PC-9 (cell line): ENCODE data around the gene GPC5. TPM values are rescaled to one million over a fixed set of nuclear protein-coding genes. Genes with fewer than 3 reads are reported as not detected.

Source experiments
- BruUV-seq: library from RNA; stranded (reverse); fragments of 400-500 nt; replicated peaks from 2 replicates; lab custom pipeline; 2021; lab: Mats Ljungman, UMichigan
- CTCF ChIA-PET: fragments of 300-600 bp; sonication (Branson Sonifier 250); formaldehyde crosslinking; loops from one replicate; lab custom pipeline; 2022; ENCODE audit warnings: antibody characterized with exemption; lab: Charles Lee
- POLR2A ChIA-PET: fragments of 300-600 bp; sonication (Branson Sonifier 250); formaldehyde crosslinking; loops from one replicate; lab custom pipeline; 2022; ENCODE audit warnings: antibody characterized with exemption; ENCODE audit not compliant: unreplicated experiment; lab: Charles Lee
- DNase-seq, 2 experiments: peaks; one replicate each; pipeline versions ENCODE4 v3.0.0 to v3.0.0-alpha.2; 2015 to 2022; ENCODE audit warnings: mixed read lengths in 1 of 2
- H2AFZ ChIP-seq: fragments of 200-600 bp; sonication (generic); 2 replicates; pipeline ENCODE4 v1.8.1; 2017; ENCODE audit warnings: antibody characterized with exemption
- H3F3A ChIP-seq: fragments of 200-600 bp; sonication (generic); 2 replicates; pipeline ENCODE4 v1.8.1; 2017; ENCODE audit warnings: antibody characterized with exemption, mild to moderate bottlenecking, low read depth; ENCODE audit not compliant: insufficient read depth
- H3K27ac ChIP-seq: fragments of 200-600 bp; sonication (generic); 2 replicates; pipeline ENCODE4 v1.6.1; 2016; ENCODE audit warnings: mixed run types
- H3K27me3 ChIP-seq: fragments of 200-600 bp; sonication (generic); 2 replicates; pipeline ENCODE4 v1.6.1; 2016; ENCODE audit warnings: low read depth, mixed run types; ENCODE audit not compliant: insufficient read depth
- H3K36me3 ChIP-seq: fragments of 200-600 bp; sonication (generic); 2 replicates; pipeline ENCODE4 v1.6.1; 2016; ENCODE audit warnings: low read depth, mixed run types
- H3K4me1 ChIP-seq: fragments of 200-600 bp; sonication (generic); replicated peaks from 2 replicates; pipeline ENCODE4 v1.6.1; 2016; ENCODE audit warnings: mixed run types; ENCODE audit not compliant: insufficient read depth
- H3K4me2 ChIP-seq: fragments of 200-600 bp; sonication (generic); 2 replicates; pipeline ENCODE4 v1.6.1; 2017; ENCODE audit warnings: mixed run types
- H3K4me3 ChIP-seq: fragments of 200-600 bp; sonication (generic); 2 replicates; pipeline ENCODE4 v1.6.1; 2016; ENCODE audit warnings: mixed run types
- H3K79me2 ChIP-seq: fragments of 200-600 bp; sonication (generic); 2 replicates; pipeline ENCODE4 v1.6.1; 2017; ENCODE audit warnings: low read depth, mixed run types
- H3K9me2 ChIP-seq: fragments of 200-600 bp; sonication (generic); 2 replicates; pipeline ENCODE4 v1.8.1; 2017; ENCODE audit warnings: mild to moderate bottlenecking; ENCODE audit not compliant: insufficient read depth
- H3K9me3 ChIP-seq: fragments of 200-600 bp; sonication (generic); 2 replicates; pipeline ENCODE4 v1.8.1; 2016; ENCODE audit warnings: low read depth; ENCODE audit not compliant: insufficient read depth
- H4K20me1 ChIP-seq: fragments of 200-600 bp; sonication (generic); 2 replicates; pipeline ENCODE4 v1.8.1; 2017; ENCODE audit not compliant: insufficient read depth
- EZH2 ChIP-seq: fragments of 200-600 bp; sonication (generic); IDR thresholded peaks from 2 replicates; pipeline ENCODE4 v1.8.0; 2017; ENCODE audit warnings: antibody characterized with exemption, low read depth
- intact Hi-C: fragments of 100-400 bp; cut with micrococcal nuclease; formaldehyde crosslinking; loops from one replicate; pipeline ENCODE4 v1.10.0; 2022; ENCODE audit not compliant: unreplicated experiment
- total RNA-seq: library from RNA; stranded (reverse); gene quantifications from 2 replicates; pipeline ENCODE4 v1.2.3, GENCODE V29; 2021
- TF ChIP-seq, protein P1 (sequence below): fragments of 200-600 bp; sonication (generic); conservative IDR thresholded peaks from 2 replicates; pipeline ENCODE4 v1.6.1; 2017; ENCODE audit warnings: mixed run types, antibody characterized with exemption, mild to moderate bottlenecking, moderate library complexity

Gene GPC5
- total RNA-seq, 1 experiment from 2014 or later, result not detected

DNA sequence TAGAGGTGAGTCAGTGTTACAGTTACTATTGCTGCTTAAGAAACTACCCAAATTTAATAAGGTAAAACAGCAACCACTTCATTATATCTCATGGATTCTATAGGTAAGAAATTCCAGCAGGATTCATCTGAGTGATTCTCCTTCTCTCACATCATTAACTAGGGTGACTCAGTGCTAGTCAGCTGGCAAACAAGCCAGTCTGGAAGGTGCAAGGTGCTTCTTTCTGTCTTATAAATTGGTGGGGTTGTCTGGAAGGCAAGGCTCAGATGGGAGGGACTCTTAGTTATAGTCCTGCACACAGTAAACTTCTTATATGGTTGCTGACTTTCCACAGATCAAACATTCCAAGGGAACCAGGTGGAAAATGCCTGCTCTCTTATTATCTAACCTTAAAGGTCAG lies 484.5 kb downstream of the GPC5 start:
- CTCF ChIA-PET, result no interaction called here
- H3K9me2 ChIP-seq, result no peaks in the 10 kb centered on the region
- DNase-seq, result no peak
- no peaks in the 10 kb centered on the region for H3K36me3 ChIP-seq
- intact Hi-C loops, result no loop called here
- TF ChIP-seq, protein P1, sequence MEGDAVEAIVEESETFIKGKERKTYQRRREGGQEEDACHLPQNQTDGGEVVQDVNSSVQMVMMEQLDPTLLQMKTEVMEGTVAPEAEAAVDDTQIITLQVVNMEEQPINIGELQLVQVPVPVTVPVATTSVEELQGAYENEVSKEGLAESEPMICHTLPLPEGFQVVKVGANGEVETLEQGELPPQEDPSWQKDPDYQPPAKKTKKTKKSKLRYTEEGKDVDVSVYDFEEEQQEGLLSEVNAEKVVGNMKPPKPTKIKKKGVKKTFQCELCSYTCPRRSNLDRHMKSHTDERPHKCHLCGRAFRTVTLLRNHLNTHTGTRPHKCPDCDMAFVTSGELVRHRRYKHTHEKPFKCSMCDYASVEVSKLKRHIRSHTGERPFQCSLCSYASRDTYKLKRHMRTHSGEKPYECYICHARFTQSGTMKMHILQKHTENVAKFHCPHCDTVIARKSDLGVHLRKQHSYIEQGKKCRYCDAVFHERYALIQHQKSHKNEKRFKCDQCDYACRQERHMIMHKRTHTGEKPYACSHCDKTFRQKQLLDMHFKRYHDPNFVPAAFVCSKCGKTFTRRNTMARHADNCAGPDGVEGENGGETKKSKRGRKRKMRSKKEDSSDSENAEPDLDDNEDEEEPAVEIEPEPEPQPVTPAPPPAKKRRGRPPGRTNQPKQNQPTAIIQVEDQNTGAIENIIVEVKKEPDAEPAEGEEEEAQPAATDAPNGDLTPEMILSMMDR, result no peak
- no peak for TF ChIP-seq EZH2
- no peak overlapping the region for H3K4me2 ChIP-seq
- no TSS peak for BruUV-seq
- H3K27me3 ChIP-seq, result no peaks in the 10 kb centered on the region
- no peaks in the 10 kb centered on the region for H3F3A ChIP-seq
- H3K27ac ChIP-seq, result no peak overlapping the region
- H4K20me1 ChIP-seq, result no peaks in the 10 kb centered on the region
- H3K4me1 ChIP-seq, result no peaks in the 10 kb centered on the region
- H2AFZ ChIP-seq, result no peak overlapping the region
- no peak overlapping the region for H3K4me3 ChIP-seq
- no peaks in the 10 kb centered on the region for H3K9me3 ChIP-seq
- no peaks in the 10 kb centered on the region for H3K79me2 ChIP-seq
- POLR2A ChIA-PET, result no interaction called here

DNA sequence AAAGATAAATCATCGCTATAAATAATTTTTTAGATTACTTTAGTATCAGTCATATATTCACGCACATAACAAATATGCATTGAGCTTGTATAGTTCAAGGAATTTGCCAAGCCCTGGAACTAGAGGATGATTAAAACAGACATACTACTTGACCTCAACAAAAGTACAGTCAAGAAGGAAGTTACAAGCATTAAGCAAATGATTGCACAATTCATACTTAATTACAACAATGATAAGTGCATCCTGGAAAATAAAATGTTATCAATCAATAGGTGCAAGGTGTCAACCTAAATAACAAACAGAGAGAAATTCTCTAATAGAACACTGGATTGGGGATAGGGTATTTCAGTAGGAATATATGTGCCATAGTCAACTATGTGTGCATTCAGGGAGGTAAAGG lies 491.2 kb downstream of the GPC5 start:
- intact Hi-C loops, result no loop called here
- CTCF ChIA-PET, result no interaction called here
- Histone ChIP-seq H2AFZ (no peak overlapping the region), H3K9me2 (no peaks in the 10 kb centered on the region; the same call in 1 of the 2 replicates), H3F3A (no peaks in the 10 kb centered on the region), H3K27ac (no peak overlapping the region), H4K20me1 (no peaks in the 10 kb centered on the region), H3K4me3 (no peak overlapping the region), H3K4me2 (no peak overlapping the region), H3K79me2 (no peaks in the 10 kb centered on the region), H3K9me3 (no peaks in the 10 kb centered on the region), H3K27me3 (no peaks in the 10 kb centered on the region), H3K4me1 (no peaks in the 10 kb centered on the region), H3K36me3 (no peaks in the 10 kb centered on the region)
- BruUV-seq, result no TSS peak
- no peak for DNase-seq
- TF ChIP-seq, protein P1, result no peak
- TF ChIP-seq EZH2, result no peak
- POLR2A ChIA-PET, result no interaction called here

DNA sequence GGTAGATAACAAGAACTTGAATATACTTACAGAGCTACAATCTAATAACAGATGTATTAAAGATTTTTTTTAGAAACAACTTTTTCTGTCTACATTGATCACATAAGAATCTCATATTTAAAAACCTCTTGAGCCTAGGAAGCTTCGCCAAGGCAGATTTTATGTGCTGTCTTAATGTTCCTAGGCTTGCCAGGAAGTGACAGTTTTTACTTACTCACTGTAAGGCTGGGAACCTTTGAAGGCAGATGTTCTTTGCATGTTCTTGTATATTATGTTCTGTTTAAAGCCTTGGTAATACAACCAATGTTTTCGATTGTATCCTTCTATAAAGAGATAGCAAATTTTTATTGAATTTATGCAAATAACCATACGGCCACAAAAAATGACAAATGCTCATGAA lies 492.7 kb downstream of the GPC5 start:
- no peaks in the 10 kb centered on the region for H3K27me3 ChIP-seq
- no peaks in the 10 kb centered on the region for H3K9me3 ChIP-seq
- BruUV-seq, result no TSS peak
- H2AFZ ChIP-seq, result no peak overlapping the region
- H3K27ac ChIP-seq, result no peak overlapping the region
- no peaks in the 10 kb centered on the region for H3K79me2 ChIP-seq
- no peaks in the 10 kb centered on the region for H3K4me1 ChIP-seq
- no peak overlapping the region for H3K4me3 ChIP-seq
- H3F3A ChIP-seq, result no peaks in the 10 kb centered on the region
- ChIA-PET POLR2A (no interaction called here), CTCF (no interaction called here)
- no peaks in the 10 kb centered on the region; the same call in 1 of the 2 replicates for H3K9me2 ChIP-seq
- no peaks in the 10 kb centered on the region for H3K36me3 ChIP-seq
- H4K20me1 ChIP-seq, result no peaks in the 10 kb centered on the region
- no peak for DNase-seq
- no peak overlapping the region for H3K4me2 ChIP-seq
- TF ChIP-seq, protein P1, result no peak
- TF ChIP-seq EZH2, result no peak
- intact Hi-C loops, result no loop called here
